Keratinocyte (primary cell): ENCODE measurements around the gene KCTD17.

Experiments used
- EZH2 ChIP-seq: IDR thresholded peaks from one replicate; pipeline ENCODE4 v1.6.1; 2012; ENCODE audit warnings: inconsistent platforms, mild to moderate bottlenecking, low read length, moderate library complexity
- TF ChIP-seq, protein P1 (sequence below), 3 experiments: IDR thresholded peaks in 1 of 3; conservative IDR thresholded peaks in 1 of 3; optimal IDR thresholded peaks in 1 of 3; 2 replicates in 2 of 3; 3 replicates in 1 of 3; pipeline versions ENCODE3 to v1.5.1; 2011; ENCODE audit warnings: low read length in 3 of 3, mild to moderate bottlenecking in 3 of 3, moderate library complexity in 2 of 3, control low read depth in 1 of 3, inconsistent platforms in 1 of 3; ENCODE audit not compliant: insufficient read depth in 2 of 3; ENCODE audit errors: extremely low read depth in 1 of 3

DNA sequence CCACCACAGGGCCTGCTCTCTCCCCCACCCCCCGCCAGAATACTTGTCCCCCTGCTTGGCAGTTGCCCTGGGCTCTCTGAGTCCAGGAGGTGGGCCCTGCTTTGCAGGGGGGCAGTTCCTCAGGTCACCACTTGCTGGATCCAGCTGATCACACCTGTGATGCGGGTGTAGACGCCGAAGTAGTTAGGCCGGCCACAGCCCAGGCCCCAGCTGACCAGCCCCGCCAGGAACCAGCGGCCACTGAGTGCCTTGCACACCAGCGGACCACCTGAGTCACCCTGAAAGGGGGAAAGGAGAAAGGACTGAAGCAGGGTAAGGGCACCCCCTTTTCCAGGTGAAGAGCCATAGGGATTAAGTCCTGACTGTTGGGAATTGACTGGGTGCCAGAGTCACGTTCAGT, 14.4 kb downstream of the KCTD17 start:
- TF ChIP-seq, protein P1, sequence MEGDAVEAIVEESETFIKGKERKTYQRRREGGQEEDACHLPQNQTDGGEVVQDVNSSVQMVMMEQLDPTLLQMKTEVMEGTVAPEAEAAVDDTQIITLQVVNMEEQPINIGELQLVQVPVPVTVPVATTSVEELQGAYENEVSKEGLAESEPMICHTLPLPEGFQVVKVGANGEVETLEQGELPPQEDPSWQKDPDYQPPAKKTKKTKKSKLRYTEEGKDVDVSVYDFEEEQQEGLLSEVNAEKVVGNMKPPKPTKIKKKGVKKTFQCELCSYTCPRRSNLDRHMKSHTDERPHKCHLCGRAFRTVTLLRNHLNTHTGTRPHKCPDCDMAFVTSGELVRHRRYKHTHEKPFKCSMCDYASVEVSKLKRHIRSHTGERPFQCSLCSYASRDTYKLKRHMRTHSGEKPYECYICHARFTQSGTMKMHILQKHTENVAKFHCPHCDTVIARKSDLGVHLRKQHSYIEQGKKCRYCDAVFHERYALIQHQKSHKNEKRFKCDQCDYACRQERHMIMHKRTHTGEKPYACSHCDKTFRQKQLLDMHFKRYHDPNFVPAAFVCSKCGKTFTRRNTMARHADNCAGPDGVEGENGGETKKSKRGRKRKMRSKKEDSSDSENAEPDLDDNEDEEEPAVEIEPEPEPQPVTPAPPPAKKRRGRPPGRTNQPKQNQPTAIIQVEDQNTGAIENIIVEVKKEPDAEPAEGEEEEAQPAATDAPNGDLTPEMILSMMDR (optimal IDR thresholded peaks at IDR 0.05 in 1 of 3, IDR thresholded peaks at IDR 0.05 in 1 of 3, conservative IDR thresholded peaks at IDR 0.05 in 1 of 3; ENCODE audit: extremely low read depth in 1 of 3, insufficient read depth in 2 of 3, low read length in 3 of 3) = no peak
- no peak for TF ChIP-seq EZH2
